ENCODE results near the gene TMCC3. TPM values are rescaled to one million over a fixed set of nuclear protein-coding genes. Genes with fewer than 3 reads are reported as not detected.
A peak's percentile ranks its signal among the peaks of the same experiment; 100 is the strongest.
"Not testable (repeated sequence)": the region's sequence is repeated elsewhere in the genome, so short reads cannot be mapped to it uniquely, and the experiment has no call there.

TMCC3 gene
- total RNA-seq, 3 donors from 2014 or later (not counting 1 experiment from before 2014, with no cell fraction given) = 20.1 to 29.3 (median 21.6) TPM

DNA sequence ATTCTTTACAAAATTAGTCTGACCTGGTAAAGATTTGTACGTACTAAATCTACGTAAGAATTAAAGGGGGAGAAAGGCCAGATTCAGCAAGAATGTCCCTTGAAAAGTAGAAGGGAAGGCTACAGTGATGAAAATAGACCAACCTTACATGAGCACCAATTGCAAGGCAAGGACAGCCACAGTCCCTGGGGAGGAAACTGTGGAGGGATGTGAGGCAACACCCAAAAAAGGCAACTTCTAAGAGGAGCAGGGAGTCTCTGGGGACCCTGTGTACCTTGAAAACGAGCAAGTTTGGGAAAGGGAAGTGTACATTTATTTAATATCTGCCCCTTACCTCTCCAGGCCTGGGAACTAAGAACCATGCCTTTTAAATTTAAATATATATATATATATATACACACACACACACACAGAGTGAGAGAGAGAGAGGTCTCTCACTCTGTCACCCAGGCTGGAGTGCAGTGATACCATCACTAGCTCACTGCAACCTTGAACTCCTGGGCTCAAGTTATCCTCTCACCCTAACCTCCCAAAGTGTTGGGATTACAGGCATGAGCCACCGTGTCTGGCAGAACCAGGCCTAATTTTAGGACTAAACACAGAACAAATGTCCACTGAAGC is 56.4 kb downstream of the TMCC3 start:
- Histone ChIP-seq H3K4me3 (ENCODE audit: low read length) (no peak overlapping the region), H3K4me1 (ENCODE audit: control insufficient read depth, insufficient read depth, low read length) (no peaks in the 10 kb centered on the region), H3K27me3 (ENCODE audit: control insufficient read depth, insufficient read depth, low read length) (no peaks in the 10 kb centered on the region), H3K27ac (ENCODE audit: low read length) (no peak overlapping the region), H3K9me3 (ENCODE audit: control insufficient read depth, insufficient read depth, low read length) (no peaks in the 10 kb centered on the region), H3K36me3 (ENCODE audit: control insufficient read depth, insufficient read depth, low read length) (no peaks in the 10 kb centered on the region)
- H3K27ac Mint-ChIP-seq = peak overlapping the region; percentile 38 to 67
- ATAC-seq = peak in 1 of 3 donors; percentile 22
- H3K4me1 Mint-ChIP-seq = peaks cover 28 to 37% of the 10 kb centered on the region in 2 donors
- TF ChIP-seq, protein P1, sequence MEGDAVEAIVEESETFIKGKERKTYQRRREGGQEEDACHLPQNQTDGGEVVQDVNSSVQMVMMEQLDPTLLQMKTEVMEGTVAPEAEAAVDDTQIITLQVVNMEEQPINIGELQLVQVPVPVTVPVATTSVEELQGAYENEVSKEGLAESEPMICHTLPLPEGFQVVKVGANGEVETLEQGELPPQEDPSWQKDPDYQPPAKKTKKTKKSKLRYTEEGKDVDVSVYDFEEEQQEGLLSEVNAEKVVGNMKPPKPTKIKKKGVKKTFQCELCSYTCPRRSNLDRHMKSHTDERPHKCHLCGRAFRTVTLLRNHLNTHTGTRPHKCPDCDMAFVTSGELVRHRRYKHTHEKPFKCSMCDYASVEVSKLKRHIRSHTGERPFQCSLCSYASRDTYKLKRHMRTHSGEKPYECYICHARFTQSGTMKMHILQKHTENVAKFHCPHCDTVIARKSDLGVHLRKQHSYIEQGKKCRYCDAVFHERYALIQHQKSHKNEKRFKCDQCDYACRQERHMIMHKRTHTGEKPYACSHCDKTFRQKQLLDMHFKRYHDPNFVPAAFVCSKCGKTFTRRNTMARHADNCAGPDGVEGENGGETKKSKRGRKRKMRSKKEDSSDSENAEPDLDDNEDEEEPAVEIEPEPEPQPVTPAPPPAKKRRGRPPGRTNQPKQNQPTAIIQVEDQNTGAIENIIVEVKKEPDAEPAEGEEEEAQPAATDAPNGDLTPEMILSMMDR (IDR thresholded peaks at IDR 0.05) = no peak
- H3K36me3 Mint-ChIP-seq = no peaks in the 10 kb centered on the region
- H3K27me3 Mint-ChIP-seq (ENCODE audit: low read depth in 2 of 2) = no peaks in the 10 kb centered on the region
- intact Hi-C loops (cut with micrococcal nuclease) = no loop called here
- H3K9me3 Mint-ChIP-seq = no peaks in the 10 kb centered on the region
- H3K4me3 Mint-ChIP-seq = no peak overlapping the region
- DNase-seq = no peak
- 80% methylated on average over 1 of the region's 4 CpGs for WGBS (ENCODE audit: insufficient coverage)

- peak overlapping the region in 1 of 2 donors; percentile 67 for H3K27ac Mint-ChIP-seq
- H3K4me1 ChIP-seq (ENCODE audit: control insufficient read depth, insufficient read depth, low read length); H3K27me3 Mint-ChIP-seq (ENCODE audit: low read depth in 2 of 2); H3K36me3 Mint-ChIP-seq; H3K4me3 ChIP-seq (ENCODE audit: low read length); H3K27ac ChIP-seq (ENCODE audit: low read length); H3K4me3 Mint-ChIP-seq; H3K9me3 ChIP-seq (ENCODE audit: control insufficient read depth, insufficient read depth, low read length); DNase-seq; H3K36me3 ChIP-seq (ENCODE audit: control insufficient read depth, insufficient read depth, low read length); H3K9me3 Mint-ChIP-seq; intact Hi-C loops (cut with micrococcal nuclease); ATAC-seq; H3K27me3 ChIP-seq (ENCODE audit: control insufficient read depth, insufficient read depth, low read length): not testable (repeated sequence)
- peaks cover 36% of the 10 kb centered on the region in 2 donors for H3K4me1 Mint-ChIP-seq
- WGBS (ENCODE audit: insufficient coverage) = 90% methylated on average over 9 of the region's 9 CpGs
Measured at GRCh38 chr12:94592723-94593122, 57.6 kb downstream of the TMCC3 start.

DNA sequence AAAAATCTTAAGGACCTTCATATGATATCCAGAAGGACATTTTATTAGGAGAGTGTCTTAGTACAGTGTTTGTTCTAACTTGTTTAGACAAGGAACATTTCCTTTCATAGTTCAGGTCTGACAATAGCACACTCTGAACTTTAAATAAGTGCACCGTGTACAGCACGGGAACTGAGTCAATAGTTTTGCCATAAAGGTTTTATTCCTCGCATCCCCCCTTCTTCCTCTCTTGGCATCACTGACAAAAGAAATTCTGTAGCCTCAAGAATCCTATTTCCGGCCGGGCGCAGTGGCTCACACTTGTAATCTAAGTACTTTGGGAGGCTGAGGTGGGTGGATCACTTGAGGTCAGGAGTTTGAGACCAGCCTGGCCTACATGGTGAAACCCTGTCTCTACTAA is 58.3 kb downstream of the TMCC3 start:
- H3K4me3 ChIP-seq (ENCODE audit: low read length) = no peak overlapping the region
- H3K36me3 Mint-ChIP-seq = no peaks in the 10 kb centered on the region
- H3K27ac ChIP-seq (ENCODE audit: low read length) = no peak overlapping the region
- H3K27me3 ChIP-seq (ENCODE audit: control insufficient read depth, insufficient read depth, low read length) = no peaks in the 10 kb centered on the region
- no peak overlapping the region for H3K27ac Mint-ChIP-seq
- H3K4me1 ChIP-seq (ENCODE audit: control insufficient read depth, insufficient read depth, low read length) = no peaks in the 10 kb centered on the region
- no peaks in the 10 kb centered on the region for H3K9me3 ChIP-seq (ENCODE audit: control insufficient read depth, insufficient read depth, low read length)
- no peak overlapping the region for H3K4me3 Mint-ChIP-seq
- no peaks in the 10 kb centered on the region for H3K36me3 ChIP-seq (ENCODE audit: control insufficient read depth, insufficient read depth, low read length)
- H3K9me3 Mint-ChIP-seq = no peaks in the 10 kb centered on the region
- H3K27me3 Mint-ChIP-seq (ENCODE audit: low read depth in 2 of 2) = no peaks in the 10 kb centered on the region
- intact Hi-C loops (cut with micrococcal nuclease) = no loop called here
- 90% methylated on average over 6 of the region's 6 CpGs for WGBS (ENCODE audit: insufficient coverage)
- DNase-seq = no peak
- no peak for ATAC-seq
- H3K4me1 Mint-ChIP-seq = peaks cover 40% of the 10 kb centered on the region in 2 donors
- TF ChIP-seq, protein P1 (IDR thresholded peaks at IDR 0.05) = no peak

DNA sequence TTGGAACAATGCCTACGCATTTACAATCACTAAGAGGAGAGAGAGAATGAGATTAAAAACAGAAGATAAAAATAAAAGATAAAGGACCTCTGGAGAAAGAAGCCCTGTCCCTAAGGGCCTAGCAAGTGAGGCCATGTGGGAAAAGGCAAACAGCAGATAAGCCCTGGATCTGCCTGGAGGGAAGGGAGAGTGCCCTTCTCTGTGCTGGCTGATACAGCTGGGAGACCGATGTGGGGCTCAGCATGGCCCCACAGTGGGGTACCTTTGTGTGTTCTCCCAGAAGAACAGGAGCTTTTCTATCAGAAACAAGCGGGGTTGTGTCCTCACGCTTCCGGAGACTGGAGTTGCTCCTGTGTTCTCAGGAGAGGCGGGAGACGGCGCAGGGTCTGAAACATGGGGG is 59.9 kb downstream of the TMCC3 start:
- H3K4me3 Mint-ChIP-seq = no peak overlapping the region
- DNase-seq (no peak), ATAC-seq (no peak)
- H3K4me1 Mint-ChIP-seq = peaks cover 49 to 50% of the 10 kb centered on the region in 2 donors
- no peaks in the 10 kb centered on the region for H3K9me3 Mint-ChIP-seq
- H3K27me3 Mint-ChIP-seq (ENCODE audit: low read depth in 2 of 2) = no peaks in the 10 kb centered on the region
- TF ChIP-seq, protein P1 (IDR thresholded peaks at IDR 0.05) = no peak
- H3K27me3 ChIP-seq (ENCODE audit: control insufficient read depth, insufficient read depth, low read length) = no peaks in the 10 kb centered on the region
- no peaks in the 10 kb centered on the region for H3K9me3 ChIP-seq (ENCODE audit: control insufficient read depth, insufficient read depth, low read length)
- intact Hi-C loops (cut with micrococcal nuclease) = no loop called here
- no peaks in the 10 kb centered on the region for H3K36me3 ChIP-seq (ENCODE audit: control insufficient read depth, insufficient read depth, low read length)
- no peak overlapping the region for H3K27ac ChIP-seq (ENCODE audit: low read length)
- 98% methylated on average over 8 of the region's 8 CpGs for WGBS (ENCODE audit: insufficient coverage)
- H3K4me3 ChIP-seq (ENCODE audit: low read length) = no peak overlapping the region
- H3K4me1 ChIP-seq (ENCODE audit: control insufficient read depth, insufficient read depth, low read length) = no peaks in the 10 kb centered on the region
- H3K36me3 Mint-ChIP-seq = no peaks in the 10 kb centered on the region
- no peak overlapping the region for H3K27ac Mint-ChIP-seq
